IPS DF 6.9 (cell line): ENCODE results near the gene SNAP29.
"Not testable (repeated sequence)": the region's sequence is repeated elsewhere in the genome, so short reads cannot be mapped to it uniquely, and the experiment has no call there.

Source experiments
- DNase-seq: peaks from one replicate; pipeline ENCODE4 v3.0.0-alpha.2; 2013; ENCODE audit warnings: low read depth, low spot score
- H3K27ac ChIP-seq: one replicate; pipeline ENCODE4 v1.5.1; 2013; ENCODE audit warnings: low read length, control low read depth
- H3K27me3 ChIP-seq: 2 replicates; pipeline ENCODE4 v1.6.1; 2013; ENCODE audit warnings: mild to moderate bottlenecking, low read length; ENCODE audit not compliant: control insufficient read depth, insufficient read depth
- H3K36me3 ChIP-seq: 2 replicates; pipeline ENCODE4 v1.6.1; 2013; ENCODE audit warnings: low read length; ENCODE audit not compliant: control insufficient read depth, insufficient read depth
- H3K4me1 ChIP-seq: 2 replicates; pipeline ENCODE4 v1.6.1; 2013; ENCODE audit warnings: low read length; ENCODE audit not compliant: control insufficient read depth, insufficient read depth
- H3K4me3 ChIP-seq: 2 replicates; pipeline ENCODE4 v1.5.1; 2013; ENCODE audit warnings: mild to moderate bottlenecking, low read length
- H3K9me3 ChIP-seq: 2 replicates; pipeline ENCODE4 v1.6.1; 2013; ENCODE audit warnings: low read length, inconsistent platforms; ENCODE audit not compliant: control insufficient read depth, insufficient read depth
- WGBS: extraction: QIAGEN DNeasy Blood & Tissue Kit; methylation state at CpG from one replicate; pipeline ENCODE4 v1.1.7; 2013; ENCODE audit warnings: mixed read lengths, missing lambda C conversion rate; ENCODE audit not compliant: insufficient read length, insufficient coverage; 5-methylcytosine and 5-hydroxymethylcytosine counted together

The SNAP29 gene

GRCh38 chr22:20931126-20931654 lies 72.4 kb downstream of the SNAP29 start:
- Histone ChIP-seq H3K27me3 (no peaks in the 10 kb centered on the region), H3K4me1 (0 out of 2 replicates have a peak, but pooled peaks cover 1% of the 10 kb centered on the region), H3K4me3 (no peak overlapping the region), H3K9me3 (no peaks in the 10 kb centered on the region), H3K27ac (no peak overlapping the region), H3K36me3 (no peaks in the 10 kb centered on the region)
- no peak for DNase-seq
- whole genome bisulfite sequencing: no CpG with 5 or more reads among the region's 4 CpGs

DNA sequence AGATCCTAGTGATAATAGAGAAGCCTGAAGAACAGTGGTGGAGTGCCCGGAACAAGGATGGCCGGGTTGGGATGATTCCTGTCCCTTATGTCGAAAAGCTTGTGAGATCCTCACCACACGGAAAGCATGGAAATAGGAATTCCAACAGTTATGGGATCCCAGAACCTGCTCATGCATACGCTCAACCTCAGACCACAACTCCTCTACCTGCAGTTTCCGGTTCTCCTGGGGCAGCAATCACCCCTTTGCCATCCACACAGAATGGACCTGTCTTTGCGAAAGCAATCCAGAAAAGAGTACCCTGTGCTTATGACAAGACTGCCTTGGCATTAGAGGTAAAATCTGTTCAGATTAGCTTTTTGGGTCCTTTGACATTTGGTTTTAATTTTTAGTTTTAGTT lies 75.1 kb downstream of the SNAP29 start:
- H3K4me1 ChIP-seq: 0 out of 2 replicates have a peak, but pooled peaks cover 1% of the 10 kb centered on the region
- peaks cover 3% of the 10 kb centered on the region for H3K36me3 ChIP-seq
- WGBS: no CpG with 5 or more reads among the region's 7 CpGs
- H3K27ac ChIP-seq: no peak overlapping the region
- no peak for DNase-seq
- H3K9me3 ChIP-seq: no peaks in the 10 kb centered on the region
- H3K4me3 ChIP-seq: no peak overlapping the region
- H3K27me3 ChIP-seq: no peaks in the 10 kb centered on the region

GRCh38 chr22:20935049-20935448 lies 76.2 kb downstream of the SNAP29 start:
- H3K9me3 ChIP-seq, H3K27ac ChIP-seq, H3K4me3 ChIP-seq, H3K4me1 ChIP-seq, H3K27me3 ChIP-seq, DNase-seq, H3K36me3 ChIP-seq: not testable (repeated sequence)
- no CpG with 5 or more reads among the region's 9 CpGs for WGBS

- not testable (repeated sequence) for H3K9me3 ChIP-seq, H3K4me3 ChIP-seq, H3K27ac ChIP-seq, H3K27me3 ChIP-seq, H3K4me1 ChIP-seq, DNase-seq, H3K36me3 ChIP-seq
- WGBS: no CpG with 5 or more reads among the region's 11 CpGs
Measured at GRCh38 chr22:20935780-20936539, 77.2 kb downstream of the SNAP29 start.

GRCh38 chr22:20937031-20937793 lies 78.4 kb downstream of the SNAP29 start:
- Histone ChIP-seq H3K9me3 (no peaks in the 10 kb centered on the region), H3K27me3 (no peaks in the 10 kb centered on the region), H3K4me3 (no peak overlapping the region), H3K36me3 (peaks cover 3% of the 10 kb centered on the region), H3K4me1 (0 out of 2 replicates have a peak, but pooled peaks cover 1% of the 10 kb centered on the region), H3K27ac (no peak overlapping the region)
- no peak for DNase-seq
- WGBS: no CpG with 5 or more reads among the region's 12 CpGs

DNA sequence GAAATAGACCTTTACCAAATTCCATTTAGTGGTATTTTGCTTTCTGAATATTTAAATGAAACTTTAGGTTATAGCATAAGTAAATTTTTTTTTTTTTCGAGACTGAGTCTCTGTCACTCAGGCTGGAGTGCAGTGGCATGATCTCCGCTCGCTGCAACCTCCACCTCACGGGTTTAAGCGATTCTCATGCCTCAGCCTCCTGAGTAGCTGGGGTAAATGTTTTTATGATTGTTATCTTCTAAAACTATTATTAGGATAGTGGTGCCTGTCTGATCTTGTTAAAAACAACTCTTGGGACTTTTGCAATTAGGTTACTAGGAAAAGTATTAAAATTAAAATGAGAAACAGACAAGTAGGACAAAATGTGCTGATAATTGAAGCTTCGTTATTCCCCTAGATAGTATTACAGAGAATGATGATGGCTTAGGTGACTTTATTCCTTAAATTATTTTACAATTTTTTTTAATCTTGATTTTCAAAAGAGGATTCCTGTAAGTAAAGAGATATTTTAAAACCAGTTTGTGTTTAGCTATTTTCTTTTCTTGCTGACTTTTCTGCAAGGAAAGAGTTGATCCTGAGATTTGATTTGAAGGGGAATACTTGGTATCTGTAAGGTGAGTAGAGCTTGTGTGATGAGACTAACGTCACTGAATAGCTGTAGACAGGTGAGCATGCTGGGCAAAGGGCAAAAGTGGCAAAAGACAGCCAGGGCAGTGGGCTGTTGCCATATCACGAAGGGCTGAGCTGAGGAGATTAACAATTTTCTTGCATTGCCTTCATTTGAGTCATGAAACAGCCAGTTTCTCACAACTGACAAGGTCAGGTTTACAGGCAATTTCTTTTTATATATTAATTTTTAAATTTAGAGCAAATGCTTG lies 79.2 kb downstream of the SNAP29 start:
- H3K27me3 ChIP-seq: no peaks in the 10 kb centered on the region
- WGBS: no CpG with 5 or more reads among the region's 8 CpGs
- H3K9me3 ChIP-seq: no peaks in the 10 kb centered on the region
- H3K27ac ChIP-seq: no peak overlapping the region
- DNase-seq: no peak
- H3K4me1 ChIP-seq: 0 out of 2 replicates have a peak, but pooled peaks cover 1% of the 10 kb centered on the region
- H3K36me3 ChIP-seq: peaks cover 3% of the 10 kb centered on the region
- no peak overlapping the region for H3K4me3 ChIP-seq

DNA sequence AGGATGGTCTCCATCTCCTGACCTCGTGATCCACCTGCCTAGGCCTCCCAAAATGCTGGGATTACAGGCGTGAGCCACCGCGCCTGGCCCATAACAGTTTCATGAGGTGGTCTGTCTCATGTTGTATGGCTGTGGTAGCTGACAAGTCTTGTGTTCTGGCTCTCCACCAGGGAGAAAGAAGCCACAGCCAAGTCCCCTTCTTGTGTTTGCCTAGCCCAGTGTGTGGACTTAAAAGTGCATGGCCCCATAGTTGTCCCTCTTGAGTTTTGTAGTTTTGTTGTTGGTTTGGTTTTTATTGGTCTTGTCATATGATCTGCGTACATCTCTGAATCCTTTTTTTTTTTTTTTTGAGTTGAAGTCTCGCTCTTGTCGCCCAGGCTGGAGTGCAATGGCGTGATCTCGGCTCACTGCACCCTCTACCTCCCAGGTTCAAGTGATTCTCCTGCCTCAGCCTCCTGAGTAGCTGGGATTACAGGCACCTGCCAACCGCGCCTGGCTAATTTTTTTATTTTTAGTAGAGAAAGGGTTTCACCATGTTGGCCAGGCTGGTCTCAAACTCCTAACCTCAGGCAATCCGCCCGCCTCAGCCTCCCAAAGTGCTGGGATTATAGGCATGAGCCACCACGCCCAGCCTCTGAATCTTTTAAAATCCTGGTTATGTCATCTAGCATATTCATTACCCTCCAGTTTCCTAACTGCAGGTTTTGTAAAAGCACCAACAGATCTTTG lies 80.8 kb downstream of the SNAP29 start:
- not testable (repeated sequence) for H3K4me1 ChIP-seq, DNase-seq, H3K27ac ChIP-seq, H3K9me3 ChIP-seq, H3K27me3 ChIP-seq, H3K36me3 ChIP-seq, H3K4me3 ChIP-seq
- WGBS: no CpG with 5 or more reads among the region's 14 CpGs

DNA sequence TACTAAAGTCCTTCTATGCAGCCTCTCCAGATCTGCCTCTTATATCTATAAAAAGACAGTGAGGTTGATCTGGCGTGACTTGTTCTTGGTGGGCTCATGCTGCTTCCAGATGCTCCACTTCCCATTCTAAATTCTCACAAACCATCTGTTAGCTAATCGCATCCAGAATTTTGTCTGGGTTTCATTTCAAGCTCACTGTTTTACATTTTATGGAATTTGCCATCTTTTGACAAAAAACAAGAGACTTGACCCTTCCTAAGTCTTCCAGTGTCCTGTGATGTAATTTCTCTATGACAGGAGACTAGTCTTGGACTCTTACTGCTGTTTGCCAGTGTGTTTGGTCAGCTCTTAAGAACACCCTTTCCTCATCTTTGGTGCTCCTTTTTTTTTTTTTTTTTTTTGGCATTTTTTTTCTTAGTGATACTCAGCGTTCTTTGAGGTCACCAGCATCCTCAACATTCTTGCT lies 81.4 kb downstream of the SNAP29 start:
- no peak overlapping the region for H3K27ac ChIP-seq
- H3K4me3 ChIP-seq: no peak overlapping the region
- no CpG with 5 or more reads among the region's 3 CpGs for WGBS
- H3K27me3 ChIP-seq: no peaks in the 10 kb centered on the region
- DNase-seq: no peak
- H3K9me3 ChIP-seq: no peaks in the 10 kb centered on the region
- peaks cover 3% of the 10 kb centered on the region for H3K36me3 ChIP-seq
- 0 out of 2 replicates have a peak, but pooled peaks cover 1% of the 10 kb centered on the region for H3K4me1 ChIP-seq
